ENCODE results near the gene RAD51B.
"Not testable (repeated sequence)": the region's sequence is repeated elsewhere in the genome, so short reads cannot be mapped to it uniquely, and the experiment has no call there.

Gene RAD51B

GRCh38 chr14:68282479-68283377 is 463.1 kb downstream of the RAD51B start:
- no peak overlapping the region for H3K4me3 ChIP-seq (ENCODE audit: low read length)
- DNase-seq (ENCODE audit: low read depth): no peak
- no peak for TF ChIP-seq CTCF (conservative IDR thresholded peaks at IDR 0.05; ENCODE audit: low read depth, low read length)

DNA sequence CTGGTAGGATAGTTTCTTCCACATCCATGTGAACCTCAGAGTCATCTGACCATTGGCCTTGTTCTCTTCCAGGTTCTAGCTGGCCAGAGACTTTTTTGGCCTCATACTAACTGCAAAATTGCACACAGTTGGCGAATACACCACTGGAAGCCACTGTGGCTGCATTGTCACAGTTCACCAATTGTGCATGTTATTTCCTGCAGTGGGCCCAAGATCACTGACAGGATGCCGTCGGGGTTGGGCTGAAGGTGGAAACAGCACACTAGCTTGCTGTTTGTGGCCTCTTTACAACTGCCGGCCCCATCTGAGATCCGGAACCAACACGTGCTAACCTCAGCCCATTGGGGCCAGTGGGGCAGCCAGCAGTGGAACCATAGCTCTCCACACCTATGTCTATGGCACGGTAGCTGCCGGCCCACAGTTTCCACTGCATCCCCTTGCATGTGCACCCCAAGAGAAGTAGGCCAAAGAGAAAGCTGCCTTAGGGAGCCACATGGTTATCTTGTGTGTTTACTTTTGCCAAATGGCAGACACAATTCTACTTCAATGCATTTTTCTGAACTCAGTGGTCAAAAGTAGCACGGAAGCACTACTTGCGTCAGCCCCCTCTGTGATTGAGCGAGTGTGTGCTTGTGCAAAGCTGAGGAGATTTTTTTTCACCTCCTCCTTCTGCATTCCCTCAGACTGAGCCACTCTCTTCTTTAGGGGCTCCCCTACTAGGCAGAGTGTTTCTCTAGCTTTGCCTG is 464.0 kb downstream of the RAD51B start:
- no peak for DNase-seq (ENCODE audit: low read depth)
- no peak overlapping the region for H3K4me3 ChIP-seq (ENCODE audit: low read length)
- no peak for TF ChIP-seq CTCF (conservative IDR thresholded peaks at IDR 0.05; ENCODE audit: low read depth, low read length)

DNA sequence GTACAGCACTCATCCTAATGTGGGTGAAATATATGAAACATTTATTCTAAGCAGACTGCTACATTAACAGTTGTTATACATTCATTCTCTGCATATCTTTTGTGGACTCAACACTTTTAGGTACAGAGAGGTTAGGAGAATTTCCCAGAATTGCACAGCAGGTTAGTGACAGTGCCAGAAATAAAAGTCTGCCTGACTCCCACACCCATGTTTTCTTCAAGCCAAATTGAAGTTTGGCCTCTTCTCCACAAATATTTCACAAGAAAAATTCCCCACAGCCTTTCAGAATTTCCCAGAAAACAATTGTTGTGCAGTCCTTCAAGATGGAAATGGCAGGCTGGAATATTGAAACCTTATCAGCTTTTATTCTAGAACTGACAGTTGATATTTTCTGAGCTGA is 464.8 kb downstream of the RAD51B start:
- no peak for DNase-seq (ENCODE audit: low read depth)
- no peak overlapping the region for H3K4me3 ChIP-seq (ENCODE audit: low read length)

GRCh38 chr14:68284834-68285233 is 465.3 kb downstream of the RAD51B start:
- TF ChIP-seq CTCF (conservative IDR thresholded peaks at IDR 0.05; ENCODE audit: low read depth, low read length): no peak
- no peak overlapping the region for H3K4me3 ChIP-seq (ENCODE audit: low read length)
- no peak for DNase-seq (ENCODE audit: low read depth)

More for the DNA sequence above, 464.8 kb downstream of the RAD51B start:
- no peak for TF ChIP-seq CTCF (conservative IDR thresholded peaks at IDR 0.05; ENCODE audit: low read depth, low read length)

DNA sequence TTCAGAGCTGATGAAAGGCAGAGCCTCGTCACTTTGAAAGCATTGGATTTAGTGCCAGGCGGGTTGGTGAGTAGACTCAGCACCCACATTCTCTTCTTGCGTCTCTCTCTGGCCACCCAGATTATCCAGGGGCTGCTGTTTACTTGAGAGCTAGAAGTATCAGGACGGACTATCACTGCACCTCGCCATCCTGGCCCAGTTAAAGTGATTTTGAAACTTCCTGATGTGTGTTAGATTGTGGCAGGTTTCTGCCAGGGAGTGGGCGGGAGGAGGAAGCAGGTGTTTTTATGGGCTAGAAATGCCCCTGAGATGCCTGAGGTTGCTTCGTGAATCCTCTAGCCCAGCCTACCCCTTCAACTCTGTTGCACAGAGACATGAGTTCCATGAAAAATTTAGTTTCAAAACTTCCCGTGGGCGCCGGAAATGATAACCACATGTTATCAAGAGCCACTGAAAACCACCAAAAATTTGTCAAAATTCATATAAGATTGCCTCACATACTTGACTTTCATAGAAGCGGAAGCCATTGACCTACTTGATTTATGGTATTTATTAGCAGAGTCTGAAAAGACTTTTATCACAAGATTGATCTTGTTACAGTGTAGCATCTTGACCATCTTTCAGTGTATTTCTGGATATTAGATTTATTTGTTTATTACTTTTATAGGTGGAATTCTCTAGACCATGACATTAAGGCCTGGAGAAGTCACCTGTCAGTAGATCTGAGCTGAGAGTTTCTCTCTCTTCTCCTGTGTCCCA is 466.0 kb downstream of the RAD51B start:
- H3K4me3 ChIP-seq (ENCODE audit: low read length): no peak overlapping the region

GRCh38 chr14:68286667-68287066 is 467.1 kb downstream of the RAD51B start:
- no peak overlapping the region for H3K4me3 ChIP-seq (ENCODE audit: low read length)
- no peak for TF ChIP-seq CTCF (conservative IDR thresholded peaks at IDR 0.05; ENCODE audit: low read depth, low read length)
- DNase-seq (ENCODE audit: low read depth): peak; percentile 94

More for the DNA sequence above, 466.0 kb downstream of the RAD51B start:
- TF ChIP-seq CTCF (conservative IDR thresholded peaks at IDR 0.05; ENCODE audit: low read depth, low read length): no peak
- DNase-seq (ENCODE audit: low read depth): no peak

- DNase-seq (ENCODE audit: low read depth); H3K4me3 ChIP-seq (ENCODE audit: low read length): not testable (repeated sequence)
Measured at GRCh38 chr14:68289452-68289851, 469.9 kb downstream of the RAD51B start.
